Keratinocyte (primary cell): ENCODE measurements around the gene RAI14. TPM values are rescaled to one million over a fixed set of nuclear protein-coding genes. Genes with fewer than 3 reads are reported as not detected.

Source experiments
- DNase-seq: peaks from one replicate; pipeline ENCODE4 v3.0.0-alpha.2; 2011; ENCODE audit warnings: low read depth, missing footprints, low spot score
- FAIRE-seq: peaks from 2 replicates; lab custom pipeline; 2011; peaks lifted over from hg19 to GRCh38; lab: Jason Lieb, UNC
- H2AFZ ChIP-seq: 2 replicates; pipeline ENCODE4 v1.6.0; 2012; ENCODE audit warnings: low read length, control low read depth, inconsistent platforms; ENCODE audit not compliant: control insufficient read depth
- H3K27ac ChIP-seq: 2 replicates; pipeline ENCODE4 v1.5.1; 2011; ENCODE audit warnings: low read length; ENCODE audit not compliant: control insufficient read depth, insufficient read depth
- H3K27me3 ChIP-seq: 3 replicates; pipeline ENCODE4 v1.6.0; 2011; ENCODE audit warnings: low read length; ENCODE audit not compliant: control insufficient read depth, insufficient read depth; ENCODE audit errors: extremely low read depth
- H3K36me3 ChIP-seq, 2 experiments: 2 replicates in 1 of 2; 3 replicates in 1 of 2; pipeline ENCODE4 v1.5.1; 2011; ENCODE audit warnings: low read length in 2 of 2, mild to moderate bottlenecking in 1 of 2; ENCODE audit not compliant: control insufficient read depth in 2 of 2, insufficient read depth in 2 of 2; ENCODE audit errors: extremely low read depth in 1 of 2
- H3K4me1 ChIP-seq: 3 replicates; pipeline ENCODE4 v1.5.1; 2011; ENCODE audit warnings: low read length; ENCODE audit not compliant: control insufficient read depth, insufficient read depth; ENCODE audit errors: extremely low read depth
- H3K4me2 ChIP-seq: 3 replicates; pipeline ENCODE4 v1.6.0; 2011; ENCODE audit warnings: low read depth, low read length; ENCODE audit not compliant: control insufficient read depth, insufficient read depth; ENCODE audit errors: extremely low read depth
- H3K4me3 ChIP-seq, 3 experiments: fragments of 200-600 bp in 1 of 3; sonication (generic) in 1 of 3; 2 replicates in 2 of 3; 3 replicates in 1 of 3; pipeline ENCODE4 v1.5.1; 2011 to 2016; ENCODE audit warnings: low read length in 3 of 3, mild to moderate bottlenecking in 3 of 3, control low read depth in 2 of 3, inconsistent platforms in 1 of 3, low read depth in 1 of 3, mixed read lengths in 1 of 3, mixed run types in 1 of 3, moderate library complexity in 1 of 3; ENCODE audit not compliant: control insufficient read depth in 2 of 3, insufficient read depth in 2 of 3; ENCODE audit errors: extremely low read depth in 1 of 3
- H3K79me2 ChIP-seq: 2 replicates; pipeline ENCODE4 v1.6.0; 2012; ENCODE audit warnings: low read length; ENCODE audit not compliant: control insufficient read depth, insufficient read depth
- H3K9ac ChIP-seq: 3 replicates; pipeline ENCODE4 v1.6.0; 2011; ENCODE audit warnings: low read length; ENCODE audit not compliant: control insufficient read depth, insufficient read depth; ENCODE audit errors: extremely low read depth
- H3K9me1 ChIP-seq: 3 replicates; pipeline ENCODE4 v1.6.0; 2011; ENCODE audit warnings: low read length; ENCODE audit not compliant: control insufficient read depth, insufficient read depth; ENCODE audit errors: extremely low read depth
- H3K9me3 ChIP-seq: 2 replicates; pipeline ENCODE4 v1.5.1; 2012; ENCODE audit warnings: low read depth, low read length; ENCODE audit not compliant: control insufficient read depth
- H4K20me1 ChIP-seq: 3 replicates; pipeline ENCODE4 v1.6.0; 2011; ENCODE audit warnings: low read length; ENCODE audit not compliant: control insufficient read depth, insufficient read depth; ENCODE audit errors: extremely low read depth
- CTCF ChIP-seq, 3 experiments: IDR thresholded peaks in 1 of 3; conservative IDR thresholded peaks in 1 of 3; optimal IDR thresholded peaks in 1 of 3; 2 replicates in 2 of 3; 3 replicates in 1 of 3; pipeline versions ENCODE3 to v1.5.1; 2011; ENCODE audit warnings: low read length in 3 of 3, mild to moderate bottlenecking in 3 of 3, moderate library complexity in 2 of 3, control low read depth in 1 of 3, inconsistent platforms in 1 of 3; ENCODE audit not compliant: insufficient read depth in 2 of 3; ENCODE audit errors: extremely low read depth in 1 of 3
- EZH2 ChIP-seq: IDR thresholded peaks from one replicate; pipeline ENCODE4 v1.6.1; 2012; ENCODE audit warnings: inconsistent platforms, mild to moderate bottlenecking, low read length, moderate library complexity
- dilution Hi-C: fragments of 300-500 bp; cut with MboI; formaldehyde crosslinking; loops from one replicate; pipeline ENCODE4 v1.7.0; 2020; ENCODE audit warnings: low sequenced_read_pairs; ENCODE audit not compliant: extremely low pct_ligation_motif_present
- polyA plus RNA-seq, 5 experiments: library from polyadenylated mRNA; depleted of rRNA in 3 of 5; stranded (reverse) in 3 of 5; stranded (forward) in 1 of 5; unstranded in 1 of 5; fragments of >200 nt; gene quantifications; 1 replicate in 1 of 5; 2 replicates in 3 of 5; 3 replicates in 1 of 5; pipeline versions ENCODE4 v1.2.1 to v1.2.3, GENCODE V29; 2011 to 2012; ENCODE audit warnings: missing spikeins in 2 of 5, low read depth in 1 of 5, low replicate concordance in 1 of 5

Gene RAI14
- polyA plus RNA-seq, 1 donor (not counting 4 experiments of a cell fraction or from before 2014, with no cell fraction given): 31.4 TPM

GRCh38 chr5:34817558-34818351 is 161.6 kb downstream of the RAI14 start:
- H3K4me2 ChIP-seq: no peak overlapping the region
- no peak overlapping the region for H3K4me3 ChIP-seq
- peaks cover 0 to 3% of the 10 kb centered on the region in 2 experiments for H3K36me3 ChIP-seq
- H3K9me1 ChIP-seq: no peaks in the 10 kb centered on the region
- H2AFZ ChIP-seq: no peak overlapping the region
- H3K4me1 ChIP-seq: no peaks in the 10 kb centered on the region
- no peaks in the 10 kb centered on the region for H3K79me2 ChIP-seq
- FAIRE-seq: no peak
- no peak overlapping the region for H3K27ac ChIP-seq
- H3K9me3 ChIP-seq: no peaks in the 10 kb centered on the region
- dilution Hi-C loops: no loop called here
- TF ChIP-seq EZH2: no peak
- no peak for TF ChIP-seq CTCF (optimal IDR thresholded peaks at IDR 0.05 in 1 of 3, IDR thresholded peaks at IDR 0.05 in 1 of 3, conservative IDR thresholded peaks at IDR 0.05 in 1 of 3; ENCODE audit: extremely low read depth in 1 of 3, insufficient read depth in 2 of 3, low read length in 3 of 3)
- H3K9ac ChIP-seq: no peak overlapping the region
- DNase-seq: no peak
- H3K27me3 ChIP-seq: no peaks in the 10 kb centered on the region
- H4K20me1 ChIP-seq: no peaks in the 10 kb centered on the region

GRCh38 chr5:34818717-34819116 is 162.6 kb downstream of the RAI14 start:
- no peaks in the 10 kb centered on the region for H3K79me2 ChIP-seq
- no peaks in the 10 kb centered on the region for H3K4me1 ChIP-seq
- no peaks in the 10 kb centered on the region for H3K27me3 ChIP-seq
- H3K4me2 ChIP-seq: no peak overlapping the region
- dilution Hi-C loops: no loop called here
- no peak overlapping the region for H3K4me3 ChIP-seq
- FAIRE-seq (no peak), DNase-seq (no peak)
- H3K9ac ChIP-seq: no peak overlapping the region
- H2AFZ ChIP-seq: no peak overlapping the region
- peaks cover 2 to 7% of the 10 kb centered on the region in 2 experiments for H3K36me3 ChIP-seq
- no peaks in the 10 kb centered on the region for H3K9me1 ChIP-seq
- no peak overlapping the region for H3K27ac ChIP-seq
- no peaks in the 10 kb centered on the region for H4K20me1 ChIP-seq
- no peaks in the 10 kb centered on the region for H3K9me3 ChIP-seq
- TF ChIP-seq CTCF (optimal IDR thresholded peaks at IDR 0.05 in 1 of 3, IDR thresholded peaks at IDR 0.05 in 1 of 3, conservative IDR thresholded peaks at IDR 0.05 in 1 of 3; ENCODE audit: extremely low read depth in 1 of 3, insufficient read depth in 2 of 3, low read length in 3 of 3): no peak
- TF ChIP-seq EZH2: no peak
